Endothelial cell of umbilical vein (primary cell): ENCODE data around the gene DEDD. TPM values are rescaled to one million over a fixed set of nuclear protein-coding genes. Genes with fewer than 3 reads are reported as not detected.

ENCODE experiments used
- BruUV-seq: library from RNA; stranded (reverse); fragments of 400-500 nt; replicated peaks from 2 replicates; lab custom pipeline; 2021; lab: Mats Ljungman, UMichigan
- CTCF ChIA-PET: fragments of 300-600, 350-600 bp; sonication (Branson Sonifier 250); formaldehyde crosslinking; loops from one replicate; lab custom pipeline; 2021; ENCODE audit warnings: antibody characterized with exemption, inconsistent platforms; lab: Charles Lee
- POLR2A ChIA-PET: fragments of 300-600, 350-600 bp; sonication (Branson Sonifier 250); formaldehyde crosslinking; loops from one replicate; lab custom pipeline; 2021; ENCODE audit warnings: antibody characterized with exemption, inconsistent platforms; lab: Charles Lee
- DNase-seq: peaks from one replicate; pipeline ENCODE4 v3.0.0-alpha.2; 2011; ENCODE audit warnings: low read depth, low spot score
- FAIRE-seq: peaks from 2 replicates; lab custom pipeline; 2011; peaks lifted over from hg19 to GRCh38; lab: Jason Lieb, UNC
- H2AFZ ChIP-seq: 2 replicates; pipeline ENCODE4 v1.6.0; 2012; ENCODE audit warnings: low read depth, low read length, control low read depth, inconsistent platforms
- H3K27ac ChIP-seq: 2 replicates; pipeline ENCODE4 v1.5.1; 2011; ENCODE audit warnings: low read depth, mild to moderate bottlenecking, control low read depth, low read length, moderate library complexity; ENCODE audit not compliant: insufficient read depth
- H3K27me3 ChIP-seq, 2 experiments: 2 replicates each; pipeline versions ENCODE4 v1.6.0 to v1.6.1; 2011; ENCODE audit warnings: low read length in 2 of 2, mixed read lengths in 1 of 2; ENCODE audit not compliant: control insufficient read depth in 2 of 2, insufficient read depth in 2 of 2
- H3K36me3 ChIP-seq, 2 experiments: 2 replicates in 1 of 2; 3 replicates in 1 of 2; pipeline ENCODE4 v1.5.1; 2011; ENCODE audit warnings: low read length in 2 of 2, mild to moderate bottlenecking in 1 of 2, moderate library complexity in 1 of 2; ENCODE audit not compliant: control insufficient read depth in 2 of 2, insufficient read depth in 2 of 2; ENCODE audit errors: extremely low read depth in 1 of 2
- H3K4me1 ChIP-seq: 3 replicates; pipeline ENCODE4 v1.5.1; 2011; ENCODE audit warnings: mild to moderate bottlenecking, low read length; ENCODE audit not compliant: control insufficient read depth, insufficient read depth; ENCODE audit errors: extremely low read depth
- H3K4me2 ChIP-seq: 2 replicates; pipeline ENCODE4 v1.6.1; 2011; ENCODE audit warnings: low read length, control low read depth, mixed read lengths; ENCODE audit not compliant: insufficient read depth
- H3K4me3 ChIP-seq, 3 experiments: fragments of 200-600 bp in 1 of 3; sonication (generic), shearing (Covaris generic) in 1 of 3; replicated peaks in 1 of 3; 2 replicates each; pipeline ENCODE4 v1.5.1; 2011 to 2016; ENCODE audit warnings: control low read depth in 3 of 3, low read length in 3 of 3, mild to moderate bottlenecking in 2 of 3, inconsistent platforms in 1 of 3, low read depth in 1 of 3, moderate library complexity in 1 of 3; ENCODE audit not compliant: insufficient read depth in 1 of 3
- H3K79me2 ChIP-seq: 2 replicates; pipeline ENCODE4 v1.6.0; 2012; ENCODE audit warnings: low read length, inconsistent platforms; ENCODE audit not compliant: control insufficient read depth, insufficient read depth
- H3K9ac ChIP-seq: replicated peaks from 2 replicates; pipeline ENCODE3; 2011; ENCODE audit warnings: low read length, control low read depth; ENCODE audit not compliant: insufficient read depth; ENCODE audit errors: extremely low read depth
- H3K9me1 ChIP-seq: replicated peaks from 3 replicates; pipeline ENCODE4 v1.6.0; 2011; ENCODE audit warnings: mild to moderate bottlenecking, low read length; ENCODE audit not compliant: control insufficient read depth, insufficient read depth; ENCODE audit errors: extremely low read depth
- H3K9me3 ChIP-seq: replicated peaks from 2 replicates; pipeline ENCODE4 v1.5.1; 2012; ENCODE audit warnings: low read length, inconsistent platforms; ENCODE audit not compliant: control insufficient read depth, insufficient read depth
- H4K20me1 ChIP-seq: replicated peaks from 2 replicates; pipeline ENCODE3; 2011; ENCODE audit warnings: mild to moderate bottlenecking, low read length; ENCODE audit not compliant: control insufficient read depth, insufficient read depth; ENCODE audit errors: extremely low read depth
- EZH2 ChIP-seq: IDR thresholded peaks from 2 replicates; pipeline ENCODE4 v1.6.1; 2012; ENCODE audit warnings: borderline replicate concordance, low read depth, mild to moderate bottlenecking, moderate library complexity, low read length, inconsistent platforms; ENCODE audit not compliant: severe bottlenecking
- GATA2 ChIP-seq: IDR thresholded peaks from 2 replicates; pipeline ENCODE4 v1.7.0; 2011; ENCODE audit warnings: low read depth, mild to moderate bottlenecking, moderate library complexity, mixed read lengths, low read length; ENCODE audit not compliant: insufficient read length, insufficient read depth
- MAX ChIP-seq: IDR thresholded peaks from 2 replicates; pipeline ENCODE4 v1.6.1; 2011; ENCODE audit not compliant: insufficient read depth, insufficient read length
- MYC ChIP-seq: IDR thresholded peaks from one replicate; pipeline ENCODE4 v1.6.1; 2011; ENCODE audit warnings: mild to moderate bottlenecking, low read depth, low read length
- POLR2A ChIP-seq: IDR thresholded peaks from 2 replicates; pipeline ENCODE4 v1.6.1; 2012; ENCODE audit warnings: low read depth, mild to moderate bottlenecking, control low read depth, low read length
- POLR2AphosphoS5 ChIP-seq: IDR thresholded peaks from 2 replicates; pipeline ENCODE4 v1.6.1; 2012; ENCODE audit warnings: low read depth, mild to moderate bottlenecking, control low read depth, low read length, moderate library complexity; ENCODE audit not compliant: insufficient read depth
- dilution Hi-C: fragments of 300-500 bp; cut with MboI; formaldehyde crosslinking; loops from one replicate; pipeline ENCODE4 v1.15.0; 2019; ENCODE audit warnings: low sequenced_read_pairs; ENCODE audit not compliant: extremely low pct_ligation_motif_present
- intact Hi-C: fragments of 100-400 bp; cut with micrococcal nuclease; formaldehyde crosslinking; loops from one replicate; pipeline ENCODE4 v1.10.0; 2022
- polyA plus RNA-seq, 4 experiments: library from polyadenylated mRNA; depleted of rRNA in 3 of 4; stranded (reverse) in 3 of 4; unstranded in 1 of 4; fragments of >200 nt; gene quantifications; 2 replicates each; pipeline versions ENCODE4 v1.2.1 to v1.2.3, GENCODE V29; 2011 to 2012; ENCODE audit warnings: missing spikeins in 1 of 4
- total RNA-seq: library from RNA; stranded (reverse); gene quantifications from 2 replicates; pipeline ENCODE4 v1.2.3, GENCODE V29; 2021

Gene DEDD
- total and polyA plus RNA-seq, 2 donors (not counting 3 experiments of a cell fraction or from before 2014, with no cell fraction given) = 50.2 to 78.3 TPM

- Histone ChIP-seq H3K4me1 (no peaks in the 10 kb centered on the region), H3K36me3 (peaks cover 2 to 5% of the 10 kb centered on the region in 2 experiments), H4K20me1 (no peaks in the 10 kb centered on the region), H3K27me3 (no peaks in the 10 kb centered on the region), H3K9ac (peak within 1 kb of the TSS; percentile 97), H3K9me3 (no peaks in the 10 kb centered on the region), H3K9me1 (no peaks in the 10 kb centered on the region), H3K79me2 (no peaks in the 10 kb centered on the region), H2AFZ (peak within 1 kb of the TSS; percentile 69), H3K4me3 (peak within 1 kb of the TSS; percentile 24 to 77 (median 52)), H3K4me2 (peak within 1 kb of the TSS; percentile 52), H3K27ac (peak within 1 kb of the TSS; percentile 81)
- BruUV-seq = TSS peak; percentile 96
- intact Hi-C loops (loop anchor here (1.0 kb wide), 1 partner anchor 35 kb away; no protein-coding TSS in a partner anchor), dilution Hi-C loops (no loop called here)
- TF ChIP-seq POLR2A = peak; percentile 86
- TF ChIP-seq POLR2AphosphoS5 = peak; percentile 68
- peak; percentile 74 for TF ChIP-seq MYC
- no peak for TF ChIP-seq EZH2
- peak; percentile 22 for TF ChIP-seq MAX
- TF ChIP-seq GATA2 = no peak
- CTCF ChIA-PET = interaction anchor here (0.6 to 2.7 kb wide), 7 partner anchors 12 to 133 kb away, joined by 3 to 14 read pairs (median 3); partner anchors contain the start of genes DEDD, F11R and PPOX
- FAIRE-seq (peak; percentile 77), DNase-seq (peak; percentile 91)
- POLR2A ChIA-PET = interaction anchor here (1.0 kb wide), 1 partner anchor 21 kb away, joined by 11 read pairs; the partner anchor contains the start of gene DEDD
Observed at GRCh38 chr1:161153682-161154337, 21.3 kb upstream of the DEDD start, which contains the start of gene UFC1. Gene UFC1 (plus strand): TSS chr1:161153978. CDS start chr1:161153998, 20 bp downstream.
